ENCODE data around the gene RHOB.
"Not testable (repeated sequence)": the region's sequence is repeated elsewhere in the genome, so short reads cannot be mapped to it uniquely, and the experiment has no call there.

The RHOB gene

GRCh38 chr2:20446917-20447436 is at the start of gene RHOB:
Gene RHOB, plus strand, starts transcription at chr2:20447074. Its CDS starts 392 bp downstream, at chr2:20447466.
- FAIRE-seq (peak; percentile 90), DNase-seq (ENCODE audit: extremely low spot score, insufficient read length, low read depth) (peak; percentile 99)

DNA sequence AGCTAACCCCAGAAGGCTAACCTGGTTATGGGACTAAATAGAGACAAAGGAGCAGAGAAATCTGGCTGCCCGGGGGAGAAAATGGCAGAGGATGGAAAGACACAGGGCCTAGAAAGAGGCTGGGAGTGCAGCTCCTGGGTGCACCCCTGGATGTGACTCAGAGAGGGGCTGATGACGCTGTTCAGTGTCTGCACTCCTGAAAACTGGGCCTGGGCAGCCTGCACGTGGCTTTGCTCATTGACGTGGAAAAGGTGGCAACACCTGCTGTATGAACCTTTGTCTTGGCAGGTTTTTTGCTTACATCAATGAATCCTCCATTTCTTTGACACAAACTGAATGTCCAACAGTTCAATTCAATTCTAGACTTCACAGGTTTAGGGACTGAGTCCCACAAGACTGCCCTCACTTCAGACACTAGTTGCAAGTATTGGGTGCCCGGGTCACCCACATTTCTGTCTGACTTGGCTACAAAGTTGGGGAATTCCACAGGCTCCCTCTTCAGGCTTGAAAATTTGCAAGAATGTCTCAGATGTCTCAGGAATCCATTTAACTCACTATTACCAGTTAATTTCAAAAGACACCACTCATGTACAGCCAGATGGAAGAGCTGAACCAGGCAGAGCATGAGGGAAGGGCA is 48.9 kb upstream of the RHOB start:
- DNase-seq (ENCODE audit: extremely low spot score, insufficient read length, low read depth) (no peak), FAIRE-seq (no peak)

DNA sequence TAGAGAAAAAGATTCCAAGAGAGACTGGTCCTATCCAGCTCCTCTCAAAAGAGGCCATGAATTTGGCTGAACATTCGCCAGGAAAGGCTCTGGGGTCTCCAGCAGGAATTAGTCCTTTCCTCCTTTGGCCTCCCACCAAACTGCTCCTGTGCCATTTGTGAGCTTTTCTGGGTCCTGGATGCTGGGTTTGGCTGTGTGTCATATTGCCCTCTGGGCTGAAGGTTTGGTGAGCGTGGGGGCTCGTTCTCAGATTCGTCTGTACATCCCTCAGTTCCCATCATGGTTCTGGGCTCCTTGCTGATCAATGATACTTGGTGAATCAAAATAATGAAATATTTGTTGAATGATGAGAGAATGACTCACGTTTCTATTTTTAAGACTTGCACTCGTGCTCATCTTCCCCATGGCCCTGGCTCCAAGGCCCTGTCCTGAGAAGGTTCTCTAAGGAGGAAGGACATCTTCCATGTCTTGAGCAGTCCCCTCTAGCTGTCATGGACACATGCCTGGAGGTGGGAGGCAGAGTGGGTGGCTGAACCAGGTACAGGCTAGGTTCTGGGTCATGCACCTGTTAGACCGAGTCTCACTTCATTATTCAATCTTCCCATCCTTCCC is 47.8 kb upstream of the RHOB start:
- no peak for FAIRE-seq
- DNase-seq (ENCODE audit: extremely low spot score, insufficient read length, low read depth) = no peak

- FAIRE-seq (no peak), DNase-seq (ENCODE audit: extremely low spot score, insufficient read length, low read depth) (no peak)
Observed at GRCh38 chr2:20400306-20400705, 46.6 kb upstream of the RHOB start.

DNA sequence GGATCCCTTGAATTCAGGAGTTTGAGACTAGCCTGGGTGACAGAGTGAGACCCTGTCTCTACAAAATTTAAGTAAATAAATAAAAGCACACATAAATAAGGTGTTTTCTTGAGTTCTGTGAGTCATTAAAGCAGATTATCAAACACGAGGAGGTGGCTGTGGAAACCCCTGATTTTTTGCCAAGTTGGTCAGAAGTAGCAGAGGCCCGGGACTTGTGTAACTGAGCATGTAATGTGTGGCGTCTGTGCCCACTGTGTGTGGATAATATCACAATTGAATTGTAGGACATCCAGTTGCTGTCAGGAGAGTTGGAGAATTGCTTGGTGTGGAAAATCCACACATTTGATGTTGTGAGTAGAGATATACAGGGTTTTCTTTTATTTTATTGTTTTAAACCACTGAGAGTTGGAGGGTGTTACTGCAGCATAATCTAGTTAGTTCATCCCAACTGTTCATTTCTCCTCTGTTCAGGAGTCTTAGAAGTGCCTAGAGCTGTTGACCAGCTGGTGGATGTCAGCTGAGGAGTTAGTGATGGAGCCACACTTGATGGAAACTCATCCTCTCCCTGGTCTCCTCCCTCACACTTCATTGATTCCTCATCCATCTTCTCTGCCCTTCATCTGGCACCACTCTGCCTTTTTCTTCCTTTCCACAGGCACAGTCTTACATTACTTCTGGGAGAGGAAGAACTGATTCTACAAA is 45.9 kb upstream of the RHOB start:
- no peak for DNase-seq (ENCODE audit: extremely low spot score, insufficient read length, low read depth)
- no peak for FAIRE-seq

GRCh38 chr2:20401489-20401835 is 45.4 kb upstream of the RHOB start:
- FAIRE-seq (no peak), DNase-seq (ENCODE audit: extremely low spot score, insufficient read length, low read depth) (no peak)

DNA sequence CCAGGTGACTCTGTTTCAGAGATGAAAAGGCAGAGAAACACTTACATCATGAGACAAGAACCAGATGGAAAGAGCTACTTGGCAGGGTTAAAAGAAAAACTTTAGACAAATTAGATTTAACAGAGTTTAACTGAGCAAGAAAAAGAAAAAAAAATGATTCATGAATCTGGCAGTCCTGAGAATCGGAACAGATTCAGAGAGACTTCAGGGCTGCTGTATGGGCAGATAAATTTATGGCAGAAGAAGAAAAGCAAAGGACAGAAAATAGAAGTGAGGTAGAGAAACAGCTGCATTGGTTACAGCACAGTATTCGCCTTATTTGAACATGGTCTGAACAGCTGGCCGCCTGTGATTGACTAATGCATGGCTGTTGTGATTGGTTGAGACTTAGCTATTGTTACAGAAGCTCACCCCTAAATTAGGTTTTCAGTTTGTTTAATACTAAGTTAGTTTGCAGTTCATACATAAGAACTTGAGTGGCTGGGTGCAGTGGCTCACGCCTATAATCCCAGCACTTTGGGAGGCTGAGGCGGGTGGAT is 43.0 kb upstream of the RHOB start:
- DNase-seq (ENCODE audit: extremely low spot score, insufficient read length, low read depth) (no peak), FAIRE-seq (no peak)

DNA sequence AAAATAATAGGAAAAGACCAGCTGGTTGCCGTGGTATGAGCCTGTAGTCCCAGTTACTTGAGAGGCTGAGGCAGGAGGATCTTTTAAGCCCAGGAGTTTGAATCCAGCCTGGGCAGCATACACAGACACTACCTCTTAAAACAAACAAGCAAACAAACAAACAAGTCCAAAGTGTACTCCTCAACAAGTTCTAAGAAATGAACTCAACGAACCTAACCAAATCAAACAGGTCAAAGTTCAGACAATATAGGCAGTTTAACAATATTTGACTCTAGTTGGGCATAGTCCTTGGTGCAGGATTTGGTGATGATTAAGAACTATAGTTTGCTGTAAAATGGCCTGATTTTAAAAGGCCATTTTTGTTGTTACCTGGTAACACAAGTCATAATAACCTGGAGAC is 41.9 kb upstream of the RHOB start:
- DNase-seq (ENCODE audit: extremely low spot score, insufficient read length, low read depth) (no peak), FAIRE-seq (no peak)

DNA sequence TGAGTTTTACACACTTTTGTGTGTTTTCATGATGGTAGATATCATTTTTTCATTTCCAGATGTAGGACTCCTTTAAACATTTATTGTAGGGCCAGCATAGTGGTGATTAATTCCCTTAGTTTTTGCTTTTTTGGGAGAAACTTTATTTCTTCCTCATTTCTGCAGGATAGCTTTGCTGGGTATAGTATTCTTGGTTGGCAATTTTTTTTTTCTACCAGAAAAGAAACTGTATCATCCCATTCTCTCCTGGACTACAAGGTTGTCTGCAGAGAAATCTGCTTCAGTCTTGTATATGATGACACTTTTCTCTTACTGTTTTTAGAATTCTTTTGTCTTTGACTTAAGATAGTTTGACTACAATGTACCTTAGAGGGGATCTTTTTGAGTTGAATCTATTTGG is 37.8 kb upstream of the RHOB start:
- FAIRE-seq (no peak), DNase-seq (ENCODE audit: extremely low spot score, insufficient read length, low read depth) (no peak)

DNA sequence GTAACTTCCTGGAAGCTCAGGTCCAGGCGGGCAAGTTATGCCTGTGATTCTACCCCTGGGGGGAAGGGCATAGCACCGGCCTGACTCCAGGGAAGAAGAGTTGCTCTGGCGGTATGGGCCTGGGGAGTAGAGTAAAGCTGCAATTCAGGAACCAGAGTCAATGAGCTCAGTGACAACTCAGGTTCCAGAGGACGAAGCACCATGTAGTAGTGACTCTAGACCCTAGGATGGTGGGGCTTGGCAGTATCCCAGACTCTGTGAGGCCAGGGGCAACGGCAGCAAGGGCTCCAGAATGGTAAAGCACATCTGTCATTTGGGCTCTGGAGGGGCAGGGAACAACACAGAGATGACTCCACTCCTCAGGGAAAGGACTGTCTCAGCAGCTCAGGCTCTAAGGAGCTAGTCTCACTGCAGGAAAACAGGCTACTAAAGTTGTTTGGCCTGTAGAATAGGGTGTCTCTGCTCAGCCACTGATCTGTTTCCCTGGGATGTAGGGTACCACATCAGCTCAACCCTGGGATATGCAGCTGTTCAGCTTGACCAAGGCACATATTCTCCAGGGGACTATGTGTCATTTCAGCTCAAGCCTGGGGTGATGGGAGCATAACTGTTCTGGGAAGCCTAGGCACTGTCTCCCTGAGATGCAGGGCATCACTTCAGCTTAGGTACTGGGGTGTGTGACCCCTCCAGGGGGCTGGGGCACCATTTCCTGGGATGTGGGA is 36.2 kb upstream of the RHOB start:
- FAIRE-seq = no peak

GRCh38 chr2:20411361-20411894 is 35.4 kb upstream of the RHOB start:
- FAIRE-seq (peak; percentile 92), DNase-seq (ENCODE audit: extremely low spot score, insufficient read length, low read depth) (no peak)

More for the DNA sequence above, 36.2 kb upstream of the RHOB start:
- DNase-seq (ENCODE audit: extremely low spot score, insufficient read length, low read depth) = no peak

- DNase-seq (ENCODE audit: extremely low spot score, insufficient read length, low read depth) = no peak
- no peak for FAIRE-seq
Observed at GRCh38 chr2:20414806-20415205, 32.1 kb upstream of the RHOB start.

- no peak for DNase-seq (ENCODE audit: extremely low spot score, insufficient read length, low read depth)
- FAIRE-seq = no peak
Observed at GRCh38 chr2:20415511-20415918, 31.4 kb upstream of the RHOB start.

DNA sequence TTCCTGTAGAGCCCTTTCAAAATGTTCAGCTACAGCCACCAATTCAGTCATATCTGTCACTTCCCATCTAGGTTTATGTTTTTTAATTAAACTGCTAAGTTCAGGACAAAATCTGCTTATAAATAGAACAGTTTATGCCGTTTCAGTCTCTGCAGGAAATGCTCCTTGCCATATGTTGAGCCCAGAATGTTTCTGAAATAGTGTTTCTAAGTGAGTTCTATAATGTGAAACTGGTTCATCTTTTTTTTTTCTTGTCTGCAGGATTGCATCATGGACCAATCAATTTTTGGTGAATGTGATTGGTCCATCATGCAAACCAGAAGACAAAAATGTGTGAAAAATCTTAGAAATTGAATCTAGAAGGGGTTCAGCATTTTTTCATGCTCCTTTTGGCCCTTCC is 30.2 kb upstream of the RHOB start:
- no peak for FAIRE-seq
- DNase-seq (ENCODE audit: extremely low spot score, insufficient read length, low read depth) = no peak

DNA sequence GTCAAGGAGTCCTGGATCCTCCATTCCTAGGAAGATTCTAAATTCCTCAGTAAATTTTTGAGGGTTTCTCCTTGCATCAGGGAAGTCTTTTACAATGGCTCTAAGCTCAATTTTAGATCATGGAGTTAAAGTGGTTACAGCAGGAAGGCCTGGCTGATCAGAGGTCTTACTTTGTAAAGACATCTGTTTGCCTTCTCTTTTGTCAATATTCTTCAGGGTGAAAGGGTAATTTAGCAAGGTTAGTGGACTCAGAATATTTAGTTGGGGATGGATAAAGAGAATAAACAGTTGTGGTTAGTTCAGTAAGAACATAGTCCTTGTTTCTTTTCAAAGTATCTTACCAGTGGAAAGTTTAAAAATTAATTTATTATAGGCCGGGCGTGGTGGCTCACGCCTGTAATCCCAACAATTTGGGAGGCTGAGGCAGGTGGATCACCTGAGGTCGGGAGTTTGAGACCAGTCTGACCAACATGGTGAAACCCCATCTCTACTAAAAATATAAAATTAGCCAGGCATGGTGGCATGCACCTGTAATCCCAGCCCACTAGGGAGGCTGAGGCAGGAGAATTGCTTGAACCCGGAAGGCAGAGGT is 29.5 kb upstream of the RHOB start:
- not testable (repeated sequence) for FAIRE-seq; DNase-seq (ENCODE audit: extremely low spot score, insufficient read length, low read depth)

GRCh38 chr2:20418519-20418918 is 28.4 kb upstream of the RHOB start:
- no peak for FAIRE-seq
- no peak for DNase-seq (ENCODE audit: extremely low spot score, insufficient read length, low read depth)

DNA sequence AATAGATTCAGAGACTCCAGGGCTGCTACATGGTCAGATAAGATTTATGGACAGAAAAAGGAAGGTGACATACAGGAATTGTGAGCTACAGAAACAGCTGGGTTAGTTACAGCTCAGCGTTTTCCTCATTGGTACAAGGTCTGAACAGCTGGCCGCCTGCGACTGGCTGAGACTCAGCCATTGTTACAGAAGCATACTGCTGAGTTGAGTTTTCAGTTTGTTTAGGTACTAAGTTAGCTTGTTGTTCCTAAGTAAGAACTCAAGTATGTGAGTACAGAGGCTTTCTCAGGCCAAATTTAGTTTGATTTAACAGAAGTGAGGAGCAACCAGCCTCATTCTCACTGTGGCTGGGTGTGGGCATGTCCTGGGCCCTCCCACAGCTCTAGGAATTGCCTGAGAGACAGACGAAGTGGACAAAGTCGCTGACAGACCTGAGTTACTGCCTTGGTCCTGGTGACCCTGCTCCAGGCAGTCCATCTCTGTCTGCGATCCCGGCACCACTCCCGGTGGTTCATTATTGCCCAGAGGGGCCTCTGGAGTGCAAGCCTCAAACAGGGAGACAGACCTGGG is 27.8 kb upstream of the RHOB start:
- DNase-seq (ENCODE audit: extremely low spot score, insufficient read length, low read depth) = no peak
- FAIRE-seq = no peak

DNA sequence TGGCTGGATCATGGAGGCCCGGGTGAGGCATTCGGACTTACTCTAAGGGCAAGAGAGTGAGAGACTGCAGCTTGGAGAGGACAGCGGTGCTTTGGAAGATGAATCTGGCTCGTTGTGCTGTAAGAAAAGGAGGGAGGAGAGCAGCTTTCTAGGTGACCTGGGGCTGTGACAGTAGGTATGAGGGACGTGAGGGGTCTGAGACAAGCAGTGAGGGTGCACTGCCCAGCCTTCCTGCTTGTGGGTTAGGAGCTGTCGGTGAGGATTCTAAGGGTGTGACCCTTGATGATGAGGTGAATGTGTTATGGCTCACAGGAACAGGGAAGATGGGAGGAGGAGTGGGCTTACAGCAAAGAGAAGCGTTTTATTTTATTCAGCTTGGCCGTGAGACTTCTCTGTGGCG is 27.1 kb upstream of the RHOB start:
- no peak for FAIRE-seq
- DNase-seq (ENCODE audit: extremely low spot score, insufficient read length, low read depth) = no peak

DNA sequence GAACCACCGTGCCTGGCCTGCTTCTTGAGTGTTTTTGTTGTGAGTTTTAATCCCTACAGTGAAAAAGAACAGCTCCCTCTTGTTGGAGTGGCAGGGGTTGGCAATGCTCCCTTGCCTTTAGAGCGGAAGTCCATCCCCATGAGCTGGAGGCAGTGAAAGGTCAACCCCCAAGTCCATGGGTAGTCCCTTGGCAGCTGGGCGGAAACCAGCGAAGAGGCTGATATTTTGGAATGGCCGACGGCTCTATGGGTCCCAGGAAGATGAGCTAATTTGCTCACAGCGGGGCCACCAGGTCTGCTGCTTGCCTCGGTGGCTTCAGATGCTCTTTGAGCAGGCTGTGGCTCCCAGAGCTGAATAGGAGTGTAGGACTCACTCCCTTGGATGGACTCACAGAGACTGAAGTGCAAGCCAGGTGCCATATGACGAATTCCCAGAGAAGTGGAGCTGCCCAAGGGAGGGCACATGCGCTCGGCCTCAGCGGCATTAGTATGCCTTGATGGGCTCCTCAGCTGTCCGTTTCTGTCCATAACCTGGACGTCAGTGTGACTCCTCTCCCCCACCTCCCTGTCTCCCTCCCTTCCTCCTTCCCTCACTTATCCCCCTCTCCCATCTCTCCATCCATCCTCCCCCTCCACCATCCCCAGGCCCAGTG is 25.4 kb upstream of the RHOB start:
- FAIRE-seq = no peak
- DNase-seq (ENCODE audit: extremely low spot score, insufficient read length, low read depth) = no peak

Measured in GM18507 (cell line).